Measurements from ENCODE around the gene BMF.
"Not testable (repeated sequence)": the region's sequence is repeated elsewhere in the genome, so short reads cannot be mapped to it uniquely, and the experiment has no call there.

Gene BMF

GRCh38 chr15:40125950-40126349 is 17.3 kb upstream of the BMF start:
- DNase-seq = no peak

- DNase-seq = not testable (repeated sequence)
Observed at GRCh38 chr15:40124807-40125285, 16.2 kb upstream of the BMF start.

GRCh38 chr15:40124333-40124732 is 15.7 kb upstream of the BMF start:
- not testable (repeated sequence) for DNase-seq

- not testable (repeated sequence) for DNase-seq
Observed at GRCh38 chr15:40123863-40124262, 15.2 kb upstream of the BMF start.

GRCh38 chr15:40122989-40123388 is 14.3 kb upstream of the BMF start:
- not testable (repeated sequence) for DNase-seq

- DNase-seq = no peak
Observed at GRCh38 chr15:40121911-40122638, 13.4 kb upstream of the BMF start.

GRCh38 chr15:40118473-40118872 is 9.8 kb upstream of the BMF start:
- no peak for DNase-seq

- DNase-seq = no peak
Observed at GRCh38 chr15:40115670-40116093, 7.0 kb upstream of the BMF start.

GRCh38 chr15:40115106-40115505 is 6.4 kb upstream of the BMF start:
- DNase-seq = not testable (repeated sequence)

- no peak for DNase-seq
Observed at GRCh38 chr15:40114218-40114617, 5.5 kb upstream of the BMF start.

- DNase-seq = no peak
Observed at GRCh38 chr15:40112789-40113188, 4.1 kb upstream of the BMF start.

- DNase-seq = no peak
Observed at GRCh38 chr15:40111888-40112287, 3.2 kb upstream of the BMF start.

GRCh38 chr15:40110866-40111550 is 2.3 kb upstream of the BMF start:
- no peak for DNase-seq

GRCh38 chr15:40108061-40108854 is 421 bp downstream of the BMF start:
- DNase-seq = no peak

GRCh38 chr15:40106203-40107161 is 2.2 kb downstream of the BMF start:
- peak; percentile 33 for DNase-seq

- DNase-seq = no peak
Observed at GRCh38 chr15:40105517-40106202, 3.0 kb downstream of the BMF start.

- DNase-seq = peak; percentile 75
Observed at GRCh38 chr15:40104865-40105516, 3.7 kb downstream of the BMF start.

- no peak for DNase-seq
Observed at GRCh38 chr15:40104296-40104864, 4.3 kb downstream of the BMF start.

- DNase-seq = peak; percentile 49
Observed at GRCh38 chr15:40103864-40104271, 4.8 kb downstream of the BMF start.

Data from DMS79 (cell line).